ENCODE results near the gene AKT2.

Gene AKT2

DNA sequence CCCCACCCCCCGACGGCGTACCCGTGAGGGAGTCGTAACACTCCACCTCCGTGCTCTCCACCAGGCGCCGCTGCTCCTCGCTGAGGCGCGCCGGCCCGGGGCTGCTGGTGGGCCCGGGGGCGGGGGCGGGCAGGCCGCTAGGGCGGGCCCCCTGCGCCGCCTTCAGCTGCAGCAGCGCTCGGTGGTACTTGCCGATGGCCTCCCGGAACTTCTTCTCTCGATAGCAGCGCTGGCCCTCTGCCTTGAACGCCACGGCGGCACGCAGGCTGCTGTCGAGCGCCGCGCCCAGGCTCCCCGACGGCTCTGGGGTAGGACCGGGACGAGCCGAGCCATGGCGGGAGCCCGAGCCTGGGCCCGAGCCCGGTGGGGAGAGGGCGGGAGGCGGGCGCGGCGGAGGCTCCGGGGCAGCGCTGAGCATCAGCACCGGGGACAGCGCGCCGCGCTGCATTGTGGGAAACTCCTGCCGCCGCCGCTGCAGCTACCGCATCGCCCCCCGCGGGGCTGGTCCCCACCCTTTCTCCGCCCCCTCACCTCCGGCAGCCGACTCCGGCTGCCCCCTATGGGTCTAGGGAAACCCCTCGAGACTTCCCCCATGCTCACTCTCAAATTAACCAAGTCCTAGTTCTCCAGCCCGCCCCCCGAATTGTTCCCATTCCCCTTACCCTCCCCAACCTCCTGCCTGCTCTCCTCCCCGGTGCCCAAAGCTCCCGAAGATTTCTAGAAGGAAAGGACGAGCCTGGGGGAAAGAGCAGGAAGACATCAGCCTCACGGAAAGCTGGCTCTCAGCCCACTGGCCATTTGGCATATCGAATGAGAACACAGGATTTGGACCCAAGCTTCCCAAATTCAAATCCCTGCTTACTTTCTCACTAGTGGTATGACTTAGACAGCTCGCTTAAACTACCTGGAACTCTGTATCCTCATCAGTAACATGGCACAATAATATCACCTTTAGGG lies 66.9 kb downstream of the AKT2 start, which contains the start of gene TTC9B:
TTC9B (minus strand) TSS at position 451 of the 957 bp plus-strand sequence; CDS start at position 448, 3 bp downstream.
- POLR2A ChIA-PET = no interaction called here
- CTCF ChIA-PET = interaction anchor here (1.0 to 3.4 kb wide), 7 partner anchors 9 to 78 kb away, joined by 3 to 35 read pairs (median 6); no protein-coding TSS in a partner anchor
- DNase-seq (ENCODE audit: low read depth, low spot score) = no peak
- TF ChIP-seq, protein P1, sequence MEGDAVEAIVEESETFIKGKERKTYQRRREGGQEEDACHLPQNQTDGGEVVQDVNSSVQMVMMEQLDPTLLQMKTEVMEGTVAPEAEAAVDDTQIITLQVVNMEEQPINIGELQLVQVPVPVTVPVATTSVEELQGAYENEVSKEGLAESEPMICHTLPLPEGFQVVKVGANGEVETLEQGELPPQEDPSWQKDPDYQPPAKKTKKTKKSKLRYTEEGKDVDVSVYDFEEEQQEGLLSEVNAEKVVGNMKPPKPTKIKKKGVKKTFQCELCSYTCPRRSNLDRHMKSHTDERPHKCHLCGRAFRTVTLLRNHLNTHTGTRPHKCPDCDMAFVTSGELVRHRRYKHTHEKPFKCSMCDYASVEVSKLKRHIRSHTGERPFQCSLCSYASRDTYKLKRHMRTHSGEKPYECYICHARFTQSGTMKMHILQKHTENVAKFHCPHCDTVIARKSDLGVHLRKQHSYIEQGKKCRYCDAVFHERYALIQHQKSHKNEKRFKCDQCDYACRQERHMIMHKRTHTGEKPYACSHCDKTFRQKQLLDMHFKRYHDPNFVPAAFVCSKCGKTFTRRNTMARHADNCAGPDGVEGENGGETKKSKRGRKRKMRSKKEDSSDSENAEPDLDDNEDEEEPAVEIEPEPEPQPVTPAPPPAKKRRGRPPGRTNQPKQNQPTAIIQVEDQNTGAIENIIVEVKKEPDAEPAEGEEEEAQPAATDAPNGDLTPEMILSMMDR (IDR thresholded peaks at IDR 0.05; ENCODE audit: insufficient read depth, low read length, missing control alignments) = no peak
- no peak within 1 kb of the TSS for H3K4me3 ChIP-seq (ENCODE audit: low read depth, low read length)

DNA sequence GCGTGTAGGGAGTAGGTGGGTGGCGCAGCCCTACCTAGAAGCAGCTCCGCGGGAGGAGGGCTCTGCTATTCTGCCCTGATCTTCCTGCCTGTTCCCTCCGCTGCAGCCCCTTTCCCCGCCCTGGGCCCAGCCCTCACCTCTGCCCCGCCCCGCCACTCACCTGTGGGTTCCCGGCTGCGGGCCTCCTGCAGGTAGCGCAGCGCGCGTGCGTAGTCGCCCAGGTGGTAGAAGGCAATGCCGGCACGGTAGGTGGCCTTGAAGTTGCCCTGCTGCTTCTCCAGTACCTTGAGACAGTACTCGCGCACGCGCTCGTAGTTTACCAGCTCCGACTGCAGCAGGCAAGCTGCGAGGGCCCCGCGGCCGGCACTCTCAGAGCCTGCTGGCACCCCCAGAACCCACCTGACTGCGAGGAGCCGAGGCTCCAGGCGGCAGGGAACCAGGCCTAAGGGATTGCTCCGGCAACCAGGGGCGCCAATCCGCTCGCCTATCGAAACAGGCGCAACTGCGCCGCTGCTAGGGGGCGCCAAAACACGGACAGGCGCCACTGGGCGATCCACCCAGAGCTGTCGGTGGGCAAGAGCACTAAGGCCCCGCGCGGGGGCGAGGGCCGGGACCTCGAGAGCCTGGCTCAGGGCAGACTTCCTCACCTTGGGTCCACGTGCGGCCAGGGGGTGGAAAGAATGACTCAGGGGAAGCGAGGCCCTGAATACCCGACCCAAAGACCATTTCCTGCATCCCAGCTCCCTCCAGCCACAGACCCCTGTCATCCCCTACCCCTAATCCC lies 67.9 kb downstream of the AKT2 start:
- TF ChIP-seq, protein P1 (IDR thresholded peaks at IDR 0.05; ENCODE audit: insufficient read depth, low read length, missing control alignments) = peak; percentile 36
- no peak for DNase-seq (ENCODE audit: low read depth, low spot score)
- POLR2A ChIA-PET = no interaction called here
- no peak overlapping the region for H3K4me3 ChIP-seq (ENCODE audit: low read depth, low read length)
- CTCF ChIA-PET = interaction anchor here (1.0 to 3.4 kb wide), 4 partner anchors 10 to 77 kb away, joined by 3 to 35 read pairs (median 7); no protein-coding TSS in a partner anchor

DNA sequence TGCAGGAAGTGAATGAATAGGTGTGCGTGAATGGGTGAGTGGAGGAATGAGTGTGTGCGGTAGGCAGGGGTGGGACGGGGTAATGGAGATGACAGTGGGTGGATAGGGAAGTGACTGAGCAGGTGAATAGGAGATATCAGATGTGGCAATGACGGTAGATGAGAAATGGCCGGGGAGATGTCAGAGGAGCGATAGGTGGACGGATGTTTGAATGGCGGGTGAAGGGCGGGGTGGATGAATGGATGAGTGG lies 68.4 kb downstream of the AKT2 start:
- POLR2A ChIA-PET = no interaction called here
- no peak for DNase-seq (ENCODE audit: low read depth, low spot score)
- CTCF ChIA-PET = interaction anchor here (1.9 to 3.4 kb wide), 2 partner anchors 70 to 76 kb away, joined by 7 to 35 read pairs; no protein-coding TSS in a partner anchor
- no peak overlapping the region for H3K4me3 ChIP-seq (ENCODE audit: low read depth, low read length)
- TF ChIP-seq, protein P1 (IDR thresholded peaks at IDR 0.05; ENCODE audit: insufficient read depth, low read length, missing control alignments) = no peak

DNA sequence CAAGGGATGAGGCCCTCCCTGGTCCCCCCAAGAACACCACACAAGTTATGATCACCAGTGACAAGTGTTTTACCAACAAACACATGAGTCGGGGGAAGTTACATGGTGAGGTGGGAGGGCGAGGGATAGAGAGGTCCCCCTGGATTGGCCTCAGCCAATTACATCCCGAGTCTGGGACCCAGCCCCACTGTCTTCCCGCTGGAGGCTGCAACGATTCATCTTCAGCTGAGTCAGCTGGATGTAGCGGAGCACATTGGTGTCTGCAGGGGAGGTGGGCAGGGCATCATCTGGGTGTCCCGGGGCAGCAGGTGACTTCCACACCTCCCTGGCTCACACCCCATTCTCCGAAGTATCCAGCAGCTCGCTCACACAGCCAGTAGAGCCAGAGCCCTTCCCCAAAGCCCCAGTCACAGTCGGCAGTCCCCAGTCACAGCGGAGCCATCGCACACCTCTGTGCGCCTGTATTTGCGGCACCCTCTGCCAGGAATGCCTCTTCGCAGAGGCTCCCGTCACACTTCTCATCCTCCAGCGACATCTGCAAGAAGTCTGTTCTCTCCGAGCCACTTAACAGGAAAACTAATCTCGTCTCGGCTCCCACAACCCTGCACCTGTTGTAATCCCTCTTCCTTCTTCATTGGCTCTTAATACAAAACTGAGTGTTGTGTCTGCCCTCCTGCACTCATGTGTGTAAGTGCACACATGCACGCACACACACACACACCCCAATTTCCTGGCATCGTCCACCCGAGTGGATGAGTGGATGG lies 69.0 kb downstream of the AKT2 start:
- ChIA-PET POLR2A (no interaction called here), CTCF (interaction anchor here (3.4 kb wide), 1 partner anchor 76 kb away, joined by 35 read pairs; no protein-coding TSS in a partner anchor)
- TF ChIP-seq, protein P1 (IDR thresholded peaks at IDR 0.05; ENCODE audit: insufficient read depth, low read length, missing control alignments) = no peak
- no peak for DNase-seq (ENCODE audit: low read depth, low spot score)
- H3K4me3 ChIP-seq (ENCODE audit: low read depth, low read length) = no peak overlapping the region

DNA sequence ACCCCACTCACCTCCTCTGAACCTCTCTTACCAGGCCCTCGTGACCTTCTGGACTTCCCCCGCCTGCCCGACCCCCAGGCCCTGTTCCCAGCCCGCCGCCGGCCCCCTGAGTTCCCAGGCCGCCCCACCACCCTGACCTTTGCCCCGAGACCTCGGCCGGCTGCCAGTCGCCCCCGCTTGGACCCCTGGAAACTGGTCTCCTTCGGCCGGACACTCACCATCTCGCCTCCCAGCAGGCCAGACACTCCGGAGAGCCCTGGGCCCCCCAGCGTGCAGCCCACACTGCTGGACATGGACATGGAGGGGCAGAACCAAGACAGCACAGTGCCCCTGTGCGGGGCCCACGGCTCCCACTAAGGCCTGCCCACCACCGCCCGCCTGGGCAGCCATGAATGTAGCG lies 70.2 kb downstream of the AKT2 start:
- DNase-seq (ENCODE audit: low read depth, low spot score) = no peak
- TF ChIP-seq, protein P1 (IDR thresholded peaks at IDR 0.05; ENCODE audit: insufficient read depth, low read length, missing control alignments) = no peak
- CTCF ChIA-PET = interaction anchor here (1.6 kb wide), 1 partner anchor 75 kb away, joined by 5 read pairs; no protein-coding TSS in a partner anchor
- POLR2A ChIA-PET = no interaction called here
- no peak overlapping the region for H3K4me3 ChIP-seq (ENCODE audit: low read depth, low read length)
